SK-N-SH (cell line): ENCODE data around the gene LRP1-AS.

Source experiments
- FOXM1 ChIP-seq: IDR thresholded peaks from 2 replicates; pipeline ENCODE4 v1.4.0; 2012; ENCODE audit warnings: low read depth, mild to moderate bottlenecking
- JUND ChIP-seq: IDR thresholded peaks from 2 replicates; pipeline ENCODE4 v1.4.0; 2012
- POLR2AphosphoS5 ChIP-seq: IDR thresholded peaks from 2 replicates; pipeline ENCODE4 v1.6.1; 2012; ENCODE audit warnings: low read depth, low read length
- RAD21 ChIP-seq: IDR thresholded peaks from 2 replicates; pipeline ENCODE4 v1.6.1; 2012; ENCODE audit warnings: mild to moderate bottlenecking, low read length
- RFX5 ChIP-seq: IDR thresholded peaks from 2 replicates; pipeline ENCODE4 v1.6.1; 2012; ENCODE audit warnings: mild to moderate bottlenecking, improper control_type of control experiment, low read length
- SIN3A ChIP-seq: IDR thresholded peaks from 2 replicates; pipeline ENCODE4 v1.6.1; 2012; ENCODE audit warnings: low read depth, mild to moderate bottlenecking, low read length, moderate library complexity, borderline replicate concordance
- TEAD4 ChIP-seq: IDR thresholded peaks from 2 replicates; pipeline ENCODE4 v1.4.0; 2012; ENCODE audit warnings: mild to moderate bottlenecking, borderline replicate concordance; ENCODE audit not compliant: insufficient read depth
- TF ChIP-seq, protein P1 (sequence below): IDR thresholded peaks from 2 replicates; pipeline ENCODE4 v1.6.1; 2012; ENCODE audit warnings: mild to moderate bottlenecking, low read depth, low read length, moderate library complexity
- TF ChIP-seq, protein P2 (sequence below): fragments of 200-600 bp; sonication (generic); IDR thresholded peaks from 2 replicates; pipeline ENCODE4 v1.6.1; 2017; ENCODE audit warnings: antibody characterized with exemption, mild to moderate bottlenecking, moderate library complexity
- TF ChIP-seq, protein P3 (sequence below): IDR thresholded peaks from 2 replicates; pipeline ENCODE4 v1.4.0; 2012; ENCODE audit warnings: low read depth, borderline replicate concordance
- TF ChIP-seq, protein P4 (sequence below): IDR thresholded peaks from 2 replicates; pipeline ENCODE4 v1.4.0; 2012; ENCODE audit warnings: low read depth

DNA sequence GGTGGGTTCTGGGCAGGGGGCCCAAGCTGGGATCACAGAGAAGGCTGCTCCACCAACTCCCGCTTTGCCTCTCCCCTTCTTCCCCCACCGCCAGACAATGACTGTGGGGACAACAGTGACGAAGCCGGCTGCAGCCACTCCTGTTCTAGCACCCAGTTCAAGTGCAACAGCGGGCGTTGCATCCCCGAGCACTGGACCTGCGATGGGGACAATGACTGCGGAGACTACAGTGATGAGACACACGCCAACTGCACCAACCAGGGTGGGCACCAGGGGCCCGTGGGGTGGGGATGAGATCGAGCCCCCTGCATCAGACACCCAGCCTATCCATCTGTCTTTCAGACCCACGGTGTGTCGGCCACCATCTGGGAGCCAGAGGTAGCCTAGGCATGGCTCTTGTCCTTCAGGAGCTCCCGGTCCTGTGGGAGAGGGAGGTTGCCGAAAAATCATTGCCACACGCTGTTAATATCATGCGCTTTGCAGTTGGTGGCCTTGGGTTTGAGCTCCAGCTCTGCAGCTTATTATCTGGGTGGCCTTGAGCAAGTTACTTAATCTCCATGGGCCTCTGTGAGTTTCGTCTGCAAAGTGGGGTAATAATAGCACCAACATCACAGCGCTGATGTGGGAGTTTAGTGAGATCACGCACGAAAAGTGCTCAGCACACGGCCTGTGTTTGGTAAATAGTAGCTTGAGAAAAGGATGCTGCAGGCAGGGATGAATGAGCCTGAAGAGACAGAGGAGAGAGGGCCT lies 21.8 kb upstream of the LRP1-AS start:
- TF ChIP-seq, protein P1, sequence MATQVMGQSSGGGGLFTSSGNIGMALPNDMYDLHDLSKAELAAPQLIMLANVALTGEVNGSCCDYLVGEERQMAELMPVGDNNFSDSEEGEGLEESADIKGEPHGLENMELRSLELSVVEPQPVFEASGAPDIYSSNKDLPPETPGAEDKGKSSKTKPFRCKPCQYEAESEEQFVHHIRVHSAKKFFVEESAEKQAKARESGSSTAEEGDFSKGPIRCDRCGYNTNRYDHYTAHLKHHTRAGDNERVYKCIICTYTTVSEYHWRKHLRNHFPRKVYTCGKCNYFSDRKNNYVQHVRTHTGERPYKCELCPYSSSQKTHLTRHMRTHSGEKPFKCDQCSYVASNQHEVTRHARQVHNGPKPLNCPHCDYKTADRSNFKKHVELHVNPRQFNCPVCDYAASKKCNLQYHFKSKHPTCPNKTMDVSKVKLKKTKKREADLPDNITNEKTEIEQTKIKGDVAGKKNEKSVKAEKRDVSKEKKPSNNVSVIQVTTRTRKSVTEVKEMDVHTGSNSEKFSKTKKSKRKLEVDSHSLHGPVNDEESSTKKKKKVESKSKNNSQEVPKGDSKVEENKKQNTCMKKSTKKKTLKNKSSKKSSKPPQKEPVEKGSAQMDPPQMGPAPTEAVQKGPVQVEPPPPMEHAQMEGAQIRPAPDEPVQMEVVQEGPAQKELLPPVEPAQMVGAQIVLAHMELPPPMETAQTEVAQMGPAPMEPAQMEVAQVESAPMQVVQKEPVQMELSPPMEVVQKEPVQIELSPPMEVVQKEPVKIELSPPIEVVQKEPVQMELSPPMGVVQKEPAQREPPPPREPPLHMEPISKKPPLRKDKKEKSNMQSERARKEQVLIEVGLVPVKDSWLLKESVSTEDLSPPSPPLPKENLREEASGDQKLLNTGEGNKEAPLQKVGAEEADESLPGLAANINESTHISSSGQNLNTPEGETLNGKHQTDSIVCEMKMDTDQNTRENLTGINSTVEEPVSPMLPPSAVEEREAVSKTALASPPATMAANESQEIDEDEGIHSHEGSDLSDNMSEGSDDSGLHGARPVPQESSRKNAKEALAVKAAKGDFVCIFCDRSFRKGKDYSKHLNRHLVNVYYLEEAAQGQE = no peak
- TF ChIP-seq, protein P2, sequence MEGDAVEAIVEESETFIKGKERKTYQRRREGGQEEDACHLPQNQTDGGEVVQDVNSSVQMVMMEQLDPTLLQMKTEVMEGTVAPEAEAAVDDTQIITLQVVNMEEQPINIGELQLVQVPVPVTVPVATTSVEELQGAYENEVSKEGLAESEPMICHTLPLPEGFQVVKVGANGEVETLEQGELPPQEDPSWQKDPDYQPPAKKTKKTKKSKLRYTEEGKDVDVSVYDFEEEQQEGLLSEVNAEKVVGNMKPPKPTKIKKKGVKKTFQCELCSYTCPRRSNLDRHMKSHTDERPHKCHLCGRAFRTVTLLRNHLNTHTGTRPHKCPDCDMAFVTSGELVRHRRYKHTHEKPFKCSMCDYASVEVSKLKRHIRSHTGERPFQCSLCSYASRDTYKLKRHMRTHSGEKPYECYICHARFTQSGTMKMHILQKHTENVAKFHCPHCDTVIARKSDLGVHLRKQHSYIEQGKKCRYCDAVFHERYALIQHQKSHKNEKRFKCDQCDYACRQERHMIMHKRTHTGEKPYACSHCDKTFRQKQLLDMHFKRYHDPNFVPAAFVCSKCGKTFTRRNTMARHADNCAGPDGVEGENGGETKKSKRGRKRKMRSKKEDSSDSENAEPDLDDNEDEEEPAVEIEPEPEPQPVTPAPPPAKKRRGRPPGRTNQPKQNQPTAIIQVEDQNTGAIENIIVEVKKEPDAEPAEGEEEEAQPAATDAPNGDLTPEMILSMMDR = no peak
- TF ChIP-seq JUND = no peak
- TF ChIP-seq, protein P3, sequence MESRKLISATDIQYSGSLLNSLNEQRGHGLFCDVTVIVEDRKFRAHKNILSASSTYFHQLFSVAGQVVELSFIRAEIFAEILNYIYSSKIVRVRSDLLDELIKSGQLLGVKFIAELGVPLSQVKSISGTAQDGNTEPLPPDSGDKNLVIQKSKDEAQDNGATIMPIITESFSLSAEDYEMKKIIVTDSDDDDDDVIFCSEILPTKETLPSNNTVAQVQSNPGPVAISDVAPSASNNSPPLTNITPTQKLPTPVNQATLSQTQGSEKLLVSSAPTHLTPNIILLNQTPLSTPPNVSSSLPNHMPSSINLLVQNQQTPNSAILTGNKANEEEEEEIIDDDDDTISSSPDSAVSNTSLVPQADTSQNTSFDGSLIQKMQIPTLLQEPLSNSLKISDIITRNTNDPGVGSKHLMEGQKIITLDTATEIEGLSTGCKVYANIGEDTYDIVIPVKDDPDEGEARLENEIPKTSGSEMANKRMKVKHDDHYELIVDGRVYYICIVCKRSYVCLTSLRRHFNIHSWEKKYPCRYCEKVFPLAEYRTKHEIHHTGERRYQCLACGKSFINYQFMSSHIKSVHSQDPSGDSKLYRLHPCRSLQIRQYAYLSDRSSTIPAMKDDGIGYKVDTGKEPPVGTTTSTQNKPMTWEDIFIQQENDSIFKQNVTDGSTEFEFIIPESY = no peak
- TF ChIP-seq FOXM1 = no peak
- TF ChIP-seq POLR2AphosphoS5 = no peak
- TF ChIP-seq SIN3A = no peak
- TF ChIP-seq, protein P4, sequence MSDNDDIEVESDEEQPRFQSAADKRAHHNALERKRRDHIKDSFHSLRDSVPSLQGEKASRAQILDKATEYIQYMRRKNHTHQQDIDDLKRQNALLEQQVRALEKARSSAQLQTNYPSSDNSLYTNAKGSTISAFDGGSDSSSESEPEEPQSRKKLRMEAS = no peak
- TF ChIP-seq TEAD4 = no peak
- no peak for TF ChIP-seq RFX5
- no peak for TF ChIP-seq RAD21
